PC-3 (cell line): ENCODE data around the gene SDK1. TPM values are rescaled to one million over a fixed set of nuclear protein-coding genes. Genes with fewer than 3 reads are reported as not detected.

Source experiments
- ATAC-seq: fragments of 200-7000 bp; cut with Tn5 transposase; 2 replicates; pipeline ENCODE4 v1.9.1; 2020; ENCODE audit warnings: mild to moderate bottlenecking, moderate library complexity
- BruUV-seq: library from RNA; stranded (reverse); fragments of 400-500 nt; replicated peaks from 2 replicates; lab custom pipeline; 2021; lab: Mats Ljungman, UMichigan
- CTCF ChIA-PET: fragments of 300-600 bp; sonication (Branson Sonifier 250); formaldehyde crosslinking; loops from one replicate; lab custom pipeline; 2022; ENCODE audit warnings: antibody characterized with exemption; lab: Charles Lee
- POLR2A ChIA-PET: fragments of 300-600 bp; sonication (Branson Sonifier 250); formaldehyde crosslinking; loops from one replicate; lab custom pipeline; 2022; ENCODE audit warnings: antibody characterized with exemption; ENCODE audit not compliant: unreplicated experiment; lab: Charles Lee
- DNase-seq: peaks from one replicate; pipeline ENCODE4 v3.0.0-alpha.2; 2015
- H2AFZ ChIP-seq: fragments of 300-600 bp; sonication (generic); 2 replicates; pipeline ENCODE4 v1.6.0; 2016; ENCODE audit warnings: antibody characterized with exemption, low read length
- H3F3A ChIP-seq: fragments of 300-600 bp; sonication (generic); one replicate; pipeline ENCODE4 v1.6.0; 2017; ENCODE audit warnings: antibody characterized with exemption, low read length, control low read depth, mild to moderate bottlenecking; ENCODE audit not compliant: unreplicated experiment
- H3K27ac ChIP-seq: fragments of 300-600 bp; sonication (generic); 2 replicates; pipeline ENCODE4 v1.5.1; 2016; ENCODE audit warnings: mild to moderate bottlenecking, low read length
- H3K27me3 ChIP-seq: fragments of 300-600 bp; sonication (generic); 2 replicates; pipeline ENCODE4 v1.6.1; 2016; ENCODE audit warnings: low read length, mixed read lengths
- H3K36me3 ChIP-seq: fragments of 300-600 bp; sonication (generic); 2 replicates; pipeline ENCODE4 v1.6.1; 2016; ENCODE audit warnings: low read depth, mixed run types, low read length, mixed read lengths
- H3K4me1 ChIP-seq: fragments of 300-600 bp; sonication (generic); 2 replicates; pipeline ENCODE4 v1.5.1; 2016; ENCODE audit warnings: low read length; ENCODE audit not compliant: insufficient read depth
- H3K4me2 ChIP-seq: fragments of 300-600 bp; sonication (generic); 2 replicates; pipeline ENCODE4 v1.6.0; 2016; ENCODE audit warnings: low read length
- H3K4me3 ChIP-seq: fragments of 300-600 bp; sonication (generic); 2 replicates; pipeline ENCODE4 v1.5.1; 2016; ENCODE audit warnings: mild to moderate bottlenecking, low read length, mixed read lengths
- H3K79me2 ChIP-seq: fragments of 300-600 bp; sonication (generic); 2 replicates; pipeline ENCODE4 v1.6.1; 2017; ENCODE audit warnings: low read length, mixed read lengths
- H3K9ac ChIP-seq: fragments of 300-600 bp; sonication (generic); 2 replicates; pipeline ENCODE4 v1.6.0; 2016; ENCODE audit warnings: mild to moderate bottlenecking, low read length
- H3K9me2 ChIP-seq: fragments of 300-600 bp; sonication (generic); replicated peaks from 2 replicates; pipeline ENCODE4 v1.6.1; 2016; ENCODE audit warnings: mixed run types, low read length, mixed read lengths
- H3K9me3 ChIP-seq: fragments of 300-600 bp; sonication (generic); 2 replicates; pipeline ENCODE4 v1.6.1; 2016; ENCODE audit warnings: low read length, mixed read lengths
- H4K20me1 ChIP-seq: fragments of 300-600 bp; sonication (generic); 2 replicates; pipeline ENCODE4 v1.6.1; 2016; ENCODE audit warnings: low read length, mixed read lengths
- CTCF ChIP-seq: fragments of 300-600 bp; sonication (generic); conservative IDR thresholded peaks from 2 replicates; pipeline ENCODE4 v1.5.1; 2017; ENCODE audit warnings: antibody characterized with exemption, low read depth, mild to moderate bottlenecking, low read length
- EZH2 ChIP-seq: fragments of 300-600 bp; sonication (generic); IDR thresholded peaks from one replicate; pipeline ENCODE4 v1.6.1; 2017; ENCODE audit warnings: antibody characterized with exemption, mild to moderate bottlenecking, low read length; ENCODE audit not compliant: unreplicated experiment
- EZH2phosphoT487 ChIP-seq: fragments of 300-600 bp; sonication (generic); IDR thresholded peaks from 2 replicates; pipeline ENCODE4 v1.6.1; 2018; ENCODE audit warnings: mild to moderate bottlenecking, antibody characterized with exemption, low read length, borderline replicate concordance
- intact Hi-C: fragments of 100-400 bp; cut with micrococcal nuclease; formaldehyde crosslinking; loops from 2 replicates; pipeline ENCODE4 v1.9.0; 2023
- total RNA-seq: library from RNA; depleted of rRNA; stranded (reverse); fragments of >200 nt; gene quantifications from 2 replicates; pipeline ENCODE4 v1.2.3, GENCODE V29; 2014

The SDK1 gene
- total RNA-seq, 1 experiment from 2014 or later: 2.8 TPM

DNA sequence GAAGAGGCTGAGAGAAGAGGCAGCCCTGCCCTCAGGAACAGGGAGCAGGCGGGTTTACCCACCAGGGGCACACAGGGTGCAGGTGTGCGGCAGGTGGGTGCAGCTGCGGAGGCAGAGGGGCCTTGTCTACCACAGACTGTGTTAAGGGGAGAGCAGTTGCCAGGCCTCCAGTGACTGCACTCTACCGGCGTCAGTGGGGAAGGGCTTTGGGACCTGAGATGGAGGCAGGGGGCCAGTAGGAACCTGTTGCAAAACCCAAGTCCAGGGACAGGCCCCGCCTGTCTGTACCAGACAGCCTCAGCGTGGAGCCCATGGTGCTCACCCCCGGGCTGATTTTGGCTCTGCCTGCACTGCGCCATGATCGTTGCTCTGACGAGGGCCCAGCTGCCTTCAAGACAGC is 873.4 kb downstream of the SDK1 start:
- H3K36me3 ChIP-seq: no peaks in the 10 kb centered on the region

DNA sequence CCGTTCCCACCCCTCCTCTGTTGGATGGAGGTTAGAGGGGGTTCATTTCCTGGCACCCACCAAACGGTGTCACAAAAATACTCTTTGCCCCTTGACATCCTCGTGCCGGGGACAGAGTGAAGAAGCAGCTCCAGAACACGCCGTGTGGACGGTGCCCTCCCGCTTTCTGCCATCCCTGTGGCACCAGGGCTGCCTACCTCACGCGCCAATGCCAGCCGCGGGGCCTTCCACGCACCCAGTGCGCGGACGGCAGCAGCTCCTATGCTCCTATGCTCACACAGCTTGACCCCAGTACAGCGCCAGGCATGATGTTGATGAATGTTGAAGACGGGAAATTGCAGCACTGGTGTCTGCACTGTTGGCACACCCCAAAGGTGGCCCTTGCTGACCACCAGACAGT is 873.8 kb downstream of the SDK1 start:
- no peak for DNase-seq
- Histone ChIP-seq H4K20me1 (no peaks in the 10 kb centered on the region), H3K27ac (no peak overlapping the region), H3K27me3 (no peaks in the 10 kb centered on the region), H3K4me3 (no peak overlapping the region), H3K79me2 (no peaks in the 10 kb centered on the region), H2AFZ (no peak overlapping the region), H3K9ac (no peak overlapping the region), H3F3A (no peaks in the 10 kb centered on the region), H3K4me1 (0 out of 2 replicates have a peak, but pooled peaks cover under 1% of the 10 kb centered on the region), H3K9me2 (no peaks in the 10 kb centered on the region), H3K9me3 (no peaks in the 10 kb centered on the region), H3K4me2 (no peak overlapping the region), H3K36me3 (no peaks in the 10 kb centered on the region)
- no TSS peak for BruUV-seq
- intact Hi-C loops: no loop called here
- no peak for ATAC-seq
- CTCF ChIA-PET: no interaction called here
- POLR2A ChIA-PET: no interaction called here
- TF ChIP-seq EZH2phosphoT487 (no peak), CTCF (no peak), EZH2 (no peak)

More for the DNA sequence above, 873.4 kb downstream of the SDK1 start:
- Histone ChIP-seq H4K20me1 (no peaks in the 10 kb centered on the region), H3K27me3 (no peaks in the 10 kb centered on the region), H3K9me3 (no peaks in the 10 kb centered on the region), H3F3A (no peaks in the 10 kb centered on the region), H3K9me2 (no peaks in the 10 kb centered on the region), H2AFZ (no peak overlapping the region), H3K79me2 (no peaks in the 10 kb centered on the region), H3K4me2 (no peak overlapping the region), H3K4me1 (0 out of 2 replicates have a peak, but pooled peaks cover 3% of the 10 kb centered on the region), H3K9ac (no peak overlapping the region), H3K27ac (no peak overlapping the region), H3K4me3 (no peak overlapping the region)
- ATAC-seq (no peak), DNase-seq (no peak)
- TF ChIP-seq EZH2 (no peak), CTCF (no peak), EZH2phosphoT487 (no peak)
- POLR2A ChIA-PET: no interaction called here
- CTCF ChIA-PET: no interaction called here
- intact Hi-C loops: no loop called here
- no TSS peak for BruUV-seq

- ATAC-seq: no peak
- Histone ChIP-seq H3K36me3 (no peaks in the 10 kb centered on the region), H3K9me2 (no peaks in the 10 kb centered on the region), H3K4me3 (no peak overlapping the region), H3F3A (no peaks in the 10 kb centered on the region), H3K4me2 (no peak overlapping the region), H3K9ac (no peak overlapping the region), H3K27me3 (no peaks in the 10 kb centered on the region), H3K79me2 (no peaks in the 10 kb centered on the region), H4K20me1 (no peaks in the 10 kb centered on the region), H3K27ac (no peak overlapping the region), H3K9me3 (no peaks in the 10 kb centered on the region), H2AFZ (no peak overlapping the region), H3K4me1 (no peaks in the 10 kb centered on the region)
- DNase-seq: no peak
- POLR2A ChIA-PET: no interaction called here
- no peak for TF ChIP-seq EZH2
- CTCF ChIA-PET: no interaction called here
- intact Hi-C loops: no loop called here
- BruUV-seq: no TSS peak
Measured at GRCh38 chr7:4175346-4175973, 874.4 kb downstream of the SDK1 start.
